Activated gamma-delta T cell (primary cell): ENCODE results near the gene ZNF425.
"Not testable (repeated sequence)": the region's sequence is repeated elsewhere in the genome, so short reads cannot be mapped to it uniquely, and the experiment has no call there.

Experiments used
- DNase-seq: peaks from one replicate; lab custom pipeline; 2025; lab: John Stamatoyannopoulos, UW
- total RNA-seq, 2 donors: gene quantifications; one replicate each; lab custom pipeline; 2026; lab: John Stamatoyannopoulos, UW

The ZNF425 gene
- 3.9 to 4.5 reads per million in 2 donors for total RNA-seq

GRCh38 chr7:149125863-149126661 lies at the start of gene ZNF425:
Gene ZNF425 (minus strand): TSS chr7:149126324. CDS start chr7:149126213, 111 bp downstream.
- DNase-seq = peak; percentile 90

- no peak for DNase-seq
Observed at GRCh38 chr7:149175150-149175549, 49.0 kb upstream of the ZNF425 start.

GRCh38 chr7:149172534-149172920 lies 46.4 kb upstream of the ZNF425 start:
- DNase-seq = no peak

GRCh38 chr7:149171892-149172533 lies 45.9 kb upstream of the ZNF425 start:
- no peak for DNase-seq

- DNase-seq = no peak
Observed at GRCh38 chr7:149166630-149167352, 40.7 kb upstream of the ZNF425 start.

- no peak for DNase-seq
Observed at GRCh38 chr7:149166142-149166541, 40.0 kb upstream of the ZNF425 start.

- DNase-seq = no peak
Observed at GRCh38 chr7:149161241-149161848, 35.2 kb upstream of the ZNF425 start.

GRCh38 chr7:149156898-149157297 lies 30.8 kb upstream of the ZNF425 start:
- DNase-seq = no peak

GRCh38 chr7:149154056-149154455 lies 27.9 kb upstream of the ZNF425 start:
- DNase-seq = no peak

- no peak for DNase-seq
Observed at GRCh38 chr7:149153346-149153745, 27.2 kb upstream of the ZNF425 start.

GRCh38 chr7:149150981-149151380 lies 24.9 kb upstream of the ZNF425 start:
- no peak for DNase-seq

- DNase-seq = peak; percentile 65
Observed at GRCh38 chr7:149147752-149148653, 21.9 kb upstream of the ZNF425 start.

GRCh38 chr7:149147072-149147751 lies 21.1 kb upstream of the ZNF425 start, which contains the start of gene ZNF398:
Gene ZNF398 (plus strand): TSS chr7:149147453. CDS start chr7:149147743, 290 bp downstream.
- DNase-seq = peak; percentile 67

- no peak for DNase-seq
Observed at GRCh38 chr7:149145031-149145845, 19.1 kb upstream of the ZNF425 start.

GRCh38 chr7:149144436-149144922 lies 18.4 kb upstream of the ZNF425 start:
- DNase-seq = not testable (repeated sequence)

GRCh38 chr7:149141893-149142292 lies 15.8 kb upstream of the ZNF425 start:
- no peak for DNase-seq

- DNase-seq = no peak
Observed at GRCh38 chr7:149140831-149141230, 14.7 kb upstream of the ZNF425 start.

- no peak for DNase-seq
Observed at GRCh38 chr7:149136118-149136517, 10.0 kb upstream of the ZNF425 start.

GRCh38 chr7:149133028-149133710 lies 7.0 kb upstream of the ZNF425 start:
- DNase-seq = no peak
